Thyroid gland (tissue), 4 donors: ENCODE results near the gene EFNA3. TPM values are rescaled to one million over a fixed set of nuclear protein-coding genes. Genes with fewer than 3 reads are reported as not detected.

ENCODE experiments used
- DNase-seq, 2 donors: peaks; one replicate each; pipeline ENCODE4 v3.0.0-alpha.2; 2019
- H3K27ac ChIP-seq, 3 donors: fragments of 200-600 bp; sonication (generic); 1 replicate in 2 of 3; 2 replicates in 1 of 3; pipeline ENCODE4 v1.5.1; 2016 to 2019; ENCODE audit warnings: mild to moderate bottlenecking in 1 of 3, moderate library complexity in 1 of 3
- H3K27me3 ChIP-seq: fragments of 200-600 bp; sonication (generic); one replicate; pipeline ENCODE4 v1.5.1; 2019
- H3K36me3 ChIP-seq, 2 donors: fragments of 200-600 bp; sonication (generic); one replicate each; pipeline ENCODE4 v1.5.1; 2016 to 2019
- H3K4me1 ChIP-seq, 2 donors: fragments of 200-600 bp; sonication (generic); one replicate each; pipeline ENCODE4 v1.5.1; 2017 to 2019
- H3K4me3 ChIP-seq, 3 donors: fragments of 200-600 bp; sonication (generic); replicated peaks in 1 of 3; 1 replicate in 2 of 3; 2 replicates in 1 of 3; pipeline ENCODE4 v1.5.1; 2016; ENCODE audit warnings: mild to moderate bottlenecking in 1 of 3
- H3K9me3 ChIP-seq: fragments of 200-600 bp; sonication (generic); one replicate; pipeline ENCODE4 v1.5.1; 2017
- POLR2A ChIP-seq, 2 donors: fragments of 450-650 bp; IDR thresholded peaks; one replicate each; pipeline ENCODE4 v1.6.1; 2017; ENCODE audit warnings: antibody characterized with exemption in 2 of 2, mild to moderate bottlenecking in 2 of 2, moderate library complexity in 1 of 2
- WGBS, 2 donors: methylation state at CpG; one replicate each; pipeline ENCODE4 v1.1.5; 2017; 5-methylcytosine and 5-hydroxymethylcytosine counted together
- intact Hi-C: fragments of 100-400 bp; cut with DNase I; formaldehyde crosslinking; loops from one replicate; pipeline ENCODE4 v1.15.1; 2023
- total RNA-seq, 4 donors: library from RNA; depleted of rRNA; stranded (reverse); fragments of >200 nt; gene quantifications; one replicate each; pipeline ENCODE4 v1.2.3, GENCODE V29; 2016
- TF ChIP-seq, protein P1 (sequence below), 6 experiments: fragments of 200-600 bp in 3 of 6; fragments of 450-650 bp in 3 of 6; sonication (generic) in 3 of 6; IDR thresholded peaks; one replicate each; pipeline ENCODE4 v1.5.1; 2016 to 2019; ENCODE audit warnings: antibody characterized with exemption in 6 of 6, mild to moderate bottlenecking in 2 of 6, inconsistent platforms in 1 of 6, moderate library complexity in 1 of 6

Gene EFNA3
- total RNA-seq, 4 donors from 2014 or later: 1.2 to 2.9 (median 2.0) TPM

- intact Hi-C loops: loop anchor here (5.0 kb wide), 1 partner anchor 35 kb away; the partner anchor contains the start of gene EFNA1
- H3K9me3 ChIP-seq: no peaks in the 10 kb centered on the region
Measured at GRCh38 chr1:155092641-155093040, 14.0 kb downstream of the EFNA3 start.

DNA sequence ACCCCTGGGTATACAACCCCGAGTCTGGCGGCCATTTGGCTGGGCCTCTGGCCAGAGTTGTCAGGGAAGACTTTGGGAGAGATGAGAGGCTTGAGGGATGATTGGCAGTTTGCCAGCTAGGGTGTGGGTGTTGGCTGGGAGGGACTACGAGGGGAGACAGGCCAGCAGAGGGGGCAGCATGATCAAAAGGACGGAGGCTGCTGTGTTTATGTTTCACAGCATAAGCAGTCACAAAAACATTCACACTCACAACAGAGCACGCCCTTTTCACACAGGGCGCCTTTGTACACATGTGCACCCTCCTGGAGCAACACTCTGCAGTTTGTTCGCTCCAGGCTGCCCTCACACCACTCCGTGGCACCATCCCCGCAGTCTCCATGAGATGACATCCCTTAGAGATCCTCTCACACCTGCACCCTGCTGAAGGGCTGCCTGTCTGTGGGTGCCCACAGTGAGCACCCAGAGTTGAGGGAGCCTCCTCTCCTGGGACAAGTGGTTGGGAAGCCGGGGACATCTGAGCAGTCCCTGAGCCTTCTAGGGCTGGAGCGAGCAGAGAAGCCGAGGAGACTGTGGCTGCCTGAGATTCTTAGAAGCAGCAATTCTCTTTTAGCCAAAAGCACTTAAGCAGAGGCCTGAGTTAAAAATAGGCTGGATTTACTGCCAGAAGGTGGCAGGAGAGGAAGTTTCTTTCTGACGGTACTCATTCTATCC lies 15.4 kb downstream of the EFNA3 start:
- TF ChIP-seq, protein P1, sequence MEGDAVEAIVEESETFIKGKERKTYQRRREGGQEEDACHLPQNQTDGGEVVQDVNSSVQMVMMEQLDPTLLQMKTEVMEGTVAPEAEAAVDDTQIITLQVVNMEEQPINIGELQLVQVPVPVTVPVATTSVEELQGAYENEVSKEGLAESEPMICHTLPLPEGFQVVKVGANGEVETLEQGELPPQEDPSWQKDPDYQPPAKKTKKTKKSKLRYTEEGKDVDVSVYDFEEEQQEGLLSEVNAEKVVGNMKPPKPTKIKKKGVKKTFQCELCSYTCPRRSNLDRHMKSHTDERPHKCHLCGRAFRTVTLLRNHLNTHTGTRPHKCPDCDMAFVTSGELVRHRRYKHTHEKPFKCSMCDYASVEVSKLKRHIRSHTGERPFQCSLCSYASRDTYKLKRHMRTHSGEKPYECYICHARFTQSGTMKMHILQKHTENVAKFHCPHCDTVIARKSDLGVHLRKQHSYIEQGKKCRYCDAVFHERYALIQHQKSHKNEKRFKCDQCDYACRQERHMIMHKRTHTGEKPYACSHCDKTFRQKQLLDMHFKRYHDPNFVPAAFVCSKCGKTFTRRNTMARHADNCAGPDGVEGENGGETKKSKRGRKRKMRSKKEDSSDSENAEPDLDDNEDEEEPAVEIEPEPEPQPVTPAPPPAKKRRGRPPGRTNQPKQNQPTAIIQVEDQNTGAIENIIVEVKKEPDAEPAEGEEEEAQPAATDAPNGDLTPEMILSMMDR (IDR thresholded peaks at IDR 0.05): peak in 5 of 6 experiments; percentile 7 to 65 (median 56)
- no peak for TF ChIP-seq POLR2A (IDR thresholded peaks at IDR 0.05)
- Histone ChIP-seq H3K4me1 (peaks cover 7 to 22% of the 10 kb centered on the region in 2 donors), H3K4me3 (no peak overlapping the region), H3K27me3 (no peaks in the 10 kb centered on the region), H3K36me3 (no peaks in the 10 kb centered on the region), H3K27ac (peak overlapping the region in 2 of 3 donors; percentile 28 to 58), H3K9me3 (no peaks in the 10 kb centered on the region)
- intact Hi-C loops: loop anchor here (5.0 kb wide), 1 partner anchor 33 kb away; the partner anchor contains the start of gene EFNA1
- 13 to 14% methylated on average over 11 to 13 of the region's 13 CpGs for WGBS, 2 donors
- no peak for DNase-seq

More at GRCh38 chr1:155092641-155093040, 14.0 kb downstream of the EFNA3 start:
- no peak for DNase-seq
- H3K27ac ChIP-seq: no peak overlapping the region
- no peak overlapping the region for H3K4me3 ChIP-seq
- H3K4me1 ChIP-seq: peaks cover 7 to 22% of the 10 kb centered on the region in 2 donors
- whole genome bisulfite sequencing, 2 donors: 83 to 92% methylated on average over 11 to 12 of the region's 12 CpGs
- no peak for TF ChIP-seq POLR2A (IDR thresholded peaks at IDR 0.05)
- TF ChIP-seq, protein P1 (IDR thresholded peaks at IDR 0.05): no peak
- H3K36me3 ChIP-seq: no peaks in the 10 kb centered on the region
- no peaks in the 10 kb centered on the region for H3K27me3 ChIP-seq

DNA sequence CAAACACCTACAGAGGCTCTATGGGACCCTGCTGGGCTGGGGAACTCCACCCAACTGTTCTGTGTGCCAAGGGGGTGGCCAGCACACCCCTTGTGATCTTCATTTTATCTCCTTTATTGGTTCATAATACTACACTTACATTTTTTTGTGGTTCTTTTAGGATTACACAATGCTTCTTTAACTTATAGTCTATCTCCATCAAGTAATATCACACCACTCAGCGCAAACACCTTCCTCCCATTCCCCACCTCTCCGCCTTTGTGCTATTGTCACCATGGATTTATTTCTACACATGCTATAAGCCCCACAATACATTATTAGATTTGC lies 15.9 kb downstream of the EFNA3 start:
- Histone ChIP-seq H3K36me3 (no peaks in the 10 kb centered on the region), H3K27me3 (no peaks in the 10 kb centered on the region), H3K27ac (peak overlapping the region in 2 of 3 donors; percentile 28 to 58), H3K4me1 (peaks cover 7 to 22% of the 10 kb centered on the region in 2 donors), H3K4me3 (no peak overlapping the region), H3K9me3 (no peaks in the 10 kb centered on the region)
- 75 to 87% methylated on average over 2 of the region's 2 CpGs for WGBS, 2 donors
- intact Hi-C loops: loop anchor here (5.0 kb wide), 1 partner anchor 33 kb away; the partner anchor contains the start of gene EFNA1
- DNase-seq: no peak
- TF ChIP-seq, protein P1 (IDR thresholded peaks at IDR 0.05): peak in 2 of 6 experiments; percentile 3 to 16
- no peak for TF ChIP-seq POLR2A (IDR thresholded peaks at IDR 0.05)

DNA sequence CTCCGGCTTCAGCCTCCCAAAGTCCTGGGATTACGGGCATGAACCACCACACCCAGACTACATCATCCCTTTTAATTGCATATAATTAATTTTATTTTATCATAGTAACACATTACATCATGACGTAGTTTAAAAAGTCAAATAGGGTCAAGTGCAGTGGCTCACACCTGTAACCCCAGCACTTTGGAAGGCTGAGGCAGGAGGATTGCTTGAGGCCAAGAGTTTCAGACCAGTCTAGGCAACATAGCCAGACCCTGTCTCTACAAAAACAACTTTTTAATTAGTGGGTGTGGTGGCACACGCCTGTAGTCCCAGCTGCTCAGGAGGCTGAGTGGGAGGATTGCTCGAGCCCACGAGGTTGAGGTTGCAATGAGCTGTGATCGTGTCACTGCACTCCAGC lies 20.7 kb downstream of the EFNA3 start:
- no peaks in the 10 kb centered on the region for H3K27me3 ChIP-seq
- TF ChIP-seq, protein P1 (IDR thresholded peaks at IDR 0.05): no peak
- no peak for TF ChIP-seq POLR2A (IDR thresholded peaks at IDR 0.05)
- DNase-seq: no peak
- no peak overlapping the region for H3K27ac ChIP-seq
- no peaks in the 10 kb centered on the region for H3K36me3 ChIP-seq
- 81 to 86% methylated on average over 7 of the region's 7 CpGs for WGBS, 2 donors
- intact Hi-C loops: no loop called here
- H3K9me3 ChIP-seq: no peaks in the 10 kb centered on the region
- no peak overlapping the region for H3K4me3 ChIP-seq
- H3K4me1 ChIP-seq: peaks cover 0 to 4% of the 10 kb centered on the region in 2 donors

GRCh38 chr1:155103325-155103724 lies 24.7 kb downstream of the EFNA3 start:
- DNase-seq: no peak
- H3K27me3 ChIP-seq: no peaks in the 10 kb centered on the region
- H3K27ac ChIP-seq: no peak overlapping the region
- WGBS, 2 donors: 72 to 89% methylated on average over 9 of the region's 9 CpGs
- intact Hi-C loops: no loop called here
- no peak overlapping the region for H3K4me3 ChIP-seq
- TF ChIP-seq, protein P1 (IDR thresholded peaks at IDR 0.05): no peak
- TF ChIP-seq POLR2A (IDR thresholded peaks at IDR 0.05): no peak
- no peaks in the 10 kb centered on the region for H3K36me3 ChIP-seq
- peaks cover 0 to 5% of the 10 kb centered on the region in 2 donors for H3K4me1 ChIP-seq
- no peaks in the 10 kb centered on the region for H3K9me3 ChIP-seq
